AG09309 (cell line): ENCODE measurements around the gene HOXC10.

Experiments used
- DNase-seq: peaks from one replicate; pipeline ENCODE4 v3.0.0-alpha.2; 2010; ENCODE audit warnings: low read depth
- H3K4me3 ChIP-seq: 2 replicates; pipeline ENCODE4 v1.5.1; 2011; ENCODE audit warnings: mild to moderate bottlenecking, low read depth, low read length, moderate library complexity; ENCODE audit not compliant: control insufficient read depth
- CTCF ChIP-seq: IDR thresholded peaks from 2 replicates; pipeline ENCODE4 v1.5.1; 2011; ENCODE audit warnings: mild to moderate bottlenecking, low read depth, low read length, inconsistent platforms; ENCODE audit not compliant: insufficient read depth, control insufficient read depth; ENCODE audit errors: missing control alignments

HOXC10 gene

GRCh38 chr12:53965281-53966084 lies 19.5 kb upstream of the HOXC10 start:
- H3K4me3 ChIP-seq = peak overlapping the region; percentile 39
- DNase-seq = no peak
- TF ChIP-seq CTCF = no peak

- peak overlapping the region; percentile 39 for H3K4me3 ChIP-seq
- no peak for DNase-seq
- TF ChIP-seq CTCF = no peak
Observed at GRCh38 chr12:53966085-53966384, 18.9 kb upstream of the HOXC10 start.

GRCh38 chr12:53966385-53967133 lies 18.4 kb upstream of the HOXC10 start:
- no peak for TF ChIP-seq CTCF
- H3K4me3 ChIP-seq = peak overlapping the region; percentile 39
- DNase-seq = no peak

- DNase-seq = no peak
- H3K4me3 ChIP-seq = peak overlapping the region; percentile 39
- no peak for TF ChIP-seq CTCF
Observed at GRCh38 chr12:53967421-53967925, 17.5 kb upstream of the HOXC10 start.

- no peak for TF ChIP-seq CTCF
Observed at GRCh38 chr12:53968214-53969127, 16.5 kb upstream of the HOXC10 start.

GRCh38 chr12:53969588-53970259 lies 15.2 kb upstream of the HOXC10 start:
- TF ChIP-seq CTCF = no peak
- no peak overlapping the region for H3K4me3 ChIP-seq
- no peak for DNase-seq

More at GRCh38 chr12:53968214-53969127, 16.5 kb upstream of the HOXC10 start:
- H3K4me3 ChIP-seq = no peak overlapping the region
- no peak for DNase-seq
